ENCODE data around the gene KRT79.
"Not testable (repeated sequence)": the region's sequence is repeated elsewhere in the genome, so short reads cannot be mapped to it uniquely, and the experiment has no call there.

Gene KRT79

GRCh38 chr12:52801773-52802172 is 32.3 kb downstream of the KRT79 start:
- DNase-seq = no peak

GRCh38 chr12:52800259-52800917 is 33.7 kb downstream of the KRT79 start:
- no peak for DNase-seq

- no peak for DNase-seq
Observed at GRCh38 chr12:52799505-52800211, 34.5 kb downstream of the KRT79 start.

GRCh38 chr12:52798671-52799504 is 35.2 kb downstream of the KRT79 start:
- DNase-seq = no peak

- DNase-seq = no peak
Observed at GRCh38 chr12:52798003-52798670, 36.0 kb downstream of the KRT79 start.

GRCh38 chr12:52797529-52797894 is 36.6 kb downstream of the KRT79 start:
- no peak for DNase-seq

GRCh38 chr12:52796839-52797528 is 37.1 kb downstream of the KRT79 start:
- DNase-seq = no peak

GRCh38 chr12:52796429-52796794 is 37.7 kb downstream of the KRT79 start:
- DNase-seq = no peak

GRCh38 chr12:52795694-52796428 is 38.2 kb downstream of the KRT79 start, which contains the start of gene KRT3:
KRT3 (minus strand) TSS chr12:52796117; CDS start chr12:52796042, 75 bp downstream.
- no peak for DNase-seq

- not testable (repeated sequence) for DNase-seq
Observed at GRCh38 chr12:52795332-52795674, 38.8 kb downstream of the KRT79 start.

- no peak for DNase-seq
Observed at GRCh38 chr12:52794479-52795331, 39.4 kb downstream of the KRT79 start.

GRCh38 chr12:52792185-52793029 is 41.7 kb downstream of the KRT79 start:
- DNase-seq = no peak

GRCh38 chr12:52791271-52792184 is 42.6 kb downstream of the KRT79 start:
- no peak for DNase-seq

- DNase-seq = no peak
Observed at GRCh38 chr12:52790427-52791270, 43.5 kb downstream of the KRT79 start.

- no peak for DNase-seq
Observed at GRCh38 chr12:52789637-52790426, 44.3 kb downstream of the KRT79 start.

- no peak for DNase-seq
Observed at GRCh38 chr12:52788876-52789636, 45.1 kb downstream of the KRT79 start.

Data from NCI-H1930 (cell line).